ENCODE measurements around the gene SORL1-AS1.
"Not testable (repeated sequence)": the region's sequence is repeated elsewhere in the genome, so short reads cannot be mapped to it uniquely, and the experiment has no call there.

Gene SORL1-AS1

GRCh38 chr11:121412000-121412587 lies 40.7 kb downstream of the SORL1-AS1 start:
- DNase-seq (ENCODE audit: low read depth): no peak
- no peak overlapping the region for H3K4me3 ChIP-seq (ENCODE audit: low read depth, low read length)

- DNase-seq (ENCODE audit: low read depth); H3K4me3 ChIP-seq (ENCODE audit: low read depth, low read length): not testable (repeated sequence)
These were observed 41.4 kb downstream of the SORL1-AS1 start for GRCh38 chr11:121411330-121411729.

DNA sequence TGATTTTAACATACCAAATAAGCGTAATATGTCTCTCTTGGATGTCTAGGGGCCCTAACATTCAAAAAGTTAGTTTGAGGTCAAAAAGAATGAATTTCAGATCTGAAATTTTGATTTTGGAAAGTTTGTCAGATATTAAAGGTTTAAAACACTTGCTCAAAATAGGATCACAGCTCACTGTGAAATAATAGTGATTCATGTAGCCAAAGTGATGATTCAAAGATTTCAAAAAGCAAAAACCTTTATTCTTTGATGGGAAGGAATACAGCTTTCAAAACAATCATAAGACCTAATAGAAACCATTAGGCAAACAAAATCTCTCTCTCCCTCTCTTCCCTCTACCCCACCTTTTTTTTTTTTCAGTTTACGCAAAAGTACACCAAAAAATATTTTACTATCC lies 42.7 kb downstream of the SORL1-AS1 start:
- DNase-seq (ENCODE audit: low read depth); H3K4me3 ChIP-seq (ENCODE audit: low read depth, low read length): not testable (repeated sequence)

GRCh38 chr11:121408830-121409229 lies 43.9 kb downstream of the SORL1-AS1 start:
- H3K4me3 ChIP-seq (ENCODE audit: low read depth, low read length): no peak overlapping the region
- DNase-seq (ENCODE audit: low read depth): no peak

DNA sequence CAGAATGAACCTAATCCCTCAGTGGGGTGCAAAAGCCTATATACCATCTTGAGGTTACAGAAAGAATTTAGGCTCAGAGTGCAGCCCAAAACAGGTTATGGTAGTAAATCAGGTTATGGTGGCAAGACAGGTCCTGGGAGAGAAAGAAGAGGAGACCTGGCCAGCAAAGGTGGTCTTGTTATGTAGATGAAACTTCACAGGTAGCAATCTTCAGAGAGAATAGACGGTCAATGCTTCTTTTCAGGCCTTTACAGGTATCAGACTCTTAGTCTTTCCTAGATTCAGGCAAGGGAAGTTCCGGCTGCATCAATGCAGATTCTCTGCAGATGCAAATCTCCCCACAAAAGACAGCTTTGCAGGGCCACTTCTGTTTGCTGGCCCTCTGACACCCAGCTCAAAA lies 46.5 kb downstream of the SORL1-AS1 start:
- no peak for DNase-seq (ENCODE audit: low read depth)
- no peak overlapping the region for H3K4me3 ChIP-seq (ENCODE audit: low read depth, low read length)

GRCh38 chr11:121405646-121406045 lies 47.1 kb downstream of the SORL1-AS1 start:
- no peak for DNase-seq (ENCODE audit: low read depth)
- no peak overlapping the region for H3K4me3 ChIP-seq (ENCODE audit: low read depth, low read length)

DNA sequence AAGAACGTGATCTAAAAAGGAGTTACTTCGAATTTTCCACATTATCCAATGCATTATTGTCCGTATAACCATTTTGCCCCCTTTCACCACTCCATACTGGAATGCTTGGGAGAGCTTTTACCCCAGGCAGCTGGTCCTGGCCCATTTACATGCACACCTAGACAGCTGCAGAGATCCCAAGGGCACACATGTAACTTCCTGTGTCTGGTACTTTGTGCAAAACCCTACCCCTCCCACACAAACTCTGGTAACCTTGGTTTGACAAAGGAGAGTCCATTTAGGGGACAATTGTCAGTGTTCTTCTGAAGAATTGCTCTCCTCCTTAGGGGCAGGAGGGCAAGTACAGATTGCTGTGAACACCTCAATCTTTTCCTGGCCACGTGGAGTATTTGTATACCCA lies 58.0 kb downstream of the SORL1-AS1 start:
- DNase-seq (ENCODE audit: low read depth): no peak
- no peak overlapping the region for H3K4me3 ChIP-seq (ENCODE audit: low read depth, low read length)

DNA sequence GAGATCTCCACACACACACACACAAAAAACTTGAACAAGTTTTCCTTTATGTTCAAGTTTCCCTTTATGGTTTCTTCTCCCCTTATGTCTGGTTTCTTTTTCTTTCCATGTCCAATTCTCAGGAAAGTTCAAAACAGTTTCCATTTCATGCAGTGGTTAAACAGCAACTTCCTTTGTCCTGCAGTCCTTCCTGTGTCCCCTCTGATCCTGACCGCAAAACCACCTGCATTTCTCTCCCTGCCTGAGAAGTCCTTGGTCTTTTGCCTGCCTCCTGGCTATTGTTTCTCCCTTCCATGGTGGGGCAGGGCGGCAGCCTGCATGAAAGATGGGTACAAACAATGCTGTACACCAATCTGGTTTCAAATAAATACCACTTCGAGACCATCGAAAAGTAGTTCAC lies 58.9 kb downstream of the SORL1-AS1 start:
- no peak for DNase-seq (ENCODE audit: low read depth)
- no peak overlapping the region for H3K4me3 ChIP-seq (ENCODE audit: low read depth, low read length)

- no peak for DNase-seq (ENCODE audit: low read depth)
- H3K4me3 ChIP-seq (ENCODE audit: low read depth, low read length): no peak overlapping the region
These were observed 60.9 kb downstream of the SORL1-AS1 start for GRCh38 chr11:121391914-121392313.

GRCh38 chr11:121389651-121390050 lies 63.1 kb downstream of the SORL1-AS1 start:
- DNase-seq (ENCODE audit: low read depth): no peak
- H3K4me3 ChIP-seq (ENCODE audit: low read depth, low read length): no peak overlapping the region
